MV-4-11 (cell line): ENCODE results near the gene ZMYND8.

Experiments
- DNase-seq: peaks from one replicate; lab custom pipeline; 2025; lab: John Stamatoyannopoulos, UW

The ZMYND8 gene

GRCh38 chr20:47332381-47333206 lies 23.9 kb downstream of the ZMYND8 start:
- DNase-seq = no peak

DNA sequence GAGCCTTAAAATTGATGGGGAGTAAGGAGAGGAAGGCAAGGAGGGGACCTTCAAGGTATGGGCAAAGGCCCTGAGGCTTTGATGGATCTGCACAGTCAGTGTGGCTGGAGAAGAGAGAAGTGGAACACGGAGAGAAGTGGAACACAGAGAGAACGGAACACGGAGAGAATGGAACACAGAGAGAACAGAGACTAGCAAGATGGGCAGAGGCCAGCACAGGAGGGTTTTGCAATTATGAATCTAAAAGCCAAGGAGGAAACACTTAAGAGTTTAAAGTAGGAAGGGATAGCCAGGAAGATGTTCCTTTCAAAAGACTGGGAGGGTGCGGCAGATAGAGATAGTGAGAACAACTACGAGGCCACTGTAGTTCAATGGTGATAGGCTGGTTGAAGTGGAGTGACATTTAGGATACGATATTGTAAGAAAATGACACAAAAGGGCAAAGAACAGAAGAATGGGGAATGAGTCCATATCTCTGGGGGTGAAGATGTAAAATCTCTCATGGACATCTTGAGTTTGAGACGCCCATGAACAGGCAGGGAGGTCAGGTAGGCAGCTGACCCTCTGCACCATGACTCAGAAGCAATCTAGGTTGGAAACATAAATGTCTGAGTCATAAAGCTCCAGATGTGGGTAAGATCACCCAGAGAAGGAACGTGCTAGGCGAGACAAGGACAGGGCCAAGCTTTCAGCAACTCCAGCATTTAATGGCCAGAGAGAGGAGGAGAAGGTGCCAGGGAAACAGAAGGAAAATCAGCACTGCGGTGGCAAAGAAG lies 25.4 kb downstream of the ZMYND8 start:
- peak; percentile 28 for DNase-seq

DNA sequence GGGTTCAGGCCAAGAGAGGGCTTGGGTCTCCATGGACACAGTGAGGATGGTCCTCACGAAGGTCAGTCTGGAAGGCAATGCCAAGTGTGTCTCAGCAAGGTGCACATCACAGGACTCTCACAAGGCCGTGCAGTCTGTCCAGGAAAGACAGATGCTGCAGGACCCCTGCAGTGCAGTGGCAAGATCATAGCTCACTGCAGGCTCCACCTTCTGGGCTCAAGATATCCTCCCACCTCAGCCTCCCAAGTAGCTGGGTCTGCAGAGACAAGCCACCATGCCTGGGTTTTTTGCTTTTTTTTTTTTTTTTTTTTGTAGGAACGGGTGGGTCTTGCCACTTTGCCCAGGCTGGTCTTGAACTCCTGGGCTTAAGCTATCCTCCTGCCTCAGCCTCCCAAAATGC lies 26.4 kb downstream of the ZMYND8 start:
- no peak for DNase-seq

DNA sequence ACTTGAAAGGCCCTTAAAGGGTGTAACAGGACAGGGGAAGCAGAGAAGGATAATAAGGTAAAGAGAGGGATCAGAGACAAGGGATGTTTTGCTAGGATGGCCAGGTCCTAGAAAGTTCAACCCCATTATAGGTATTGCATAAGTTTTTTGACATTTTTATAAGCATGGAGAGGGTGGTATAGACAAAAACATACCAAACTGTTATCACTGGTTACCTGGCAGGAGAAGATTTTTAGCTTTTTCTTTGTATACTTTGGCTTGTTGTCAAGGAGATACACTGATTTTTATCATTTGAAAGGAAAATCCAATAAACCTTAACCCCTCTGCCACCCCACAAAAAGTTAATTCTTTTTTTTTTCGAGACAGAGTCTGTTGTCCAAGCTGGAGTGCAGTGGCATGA lies 28.4 kb downstream of the ZMYND8 start:
- no peak for DNase-seq

- no peak for DNase-seq
Measured at GRCh38 chr20:47327711-47328110, 28.8 kb downstream of the ZMYND8 start.

GRCh38 chr20:47326658-47327268 lies 29.7 kb downstream of the ZMYND8 start:
- DNase-seq = no peak

- no peak for DNase-seq
Measured at GRCh38 chr20:47325242-47325641, 31.3 kb downstream of the ZMYND8 start.

DNA sequence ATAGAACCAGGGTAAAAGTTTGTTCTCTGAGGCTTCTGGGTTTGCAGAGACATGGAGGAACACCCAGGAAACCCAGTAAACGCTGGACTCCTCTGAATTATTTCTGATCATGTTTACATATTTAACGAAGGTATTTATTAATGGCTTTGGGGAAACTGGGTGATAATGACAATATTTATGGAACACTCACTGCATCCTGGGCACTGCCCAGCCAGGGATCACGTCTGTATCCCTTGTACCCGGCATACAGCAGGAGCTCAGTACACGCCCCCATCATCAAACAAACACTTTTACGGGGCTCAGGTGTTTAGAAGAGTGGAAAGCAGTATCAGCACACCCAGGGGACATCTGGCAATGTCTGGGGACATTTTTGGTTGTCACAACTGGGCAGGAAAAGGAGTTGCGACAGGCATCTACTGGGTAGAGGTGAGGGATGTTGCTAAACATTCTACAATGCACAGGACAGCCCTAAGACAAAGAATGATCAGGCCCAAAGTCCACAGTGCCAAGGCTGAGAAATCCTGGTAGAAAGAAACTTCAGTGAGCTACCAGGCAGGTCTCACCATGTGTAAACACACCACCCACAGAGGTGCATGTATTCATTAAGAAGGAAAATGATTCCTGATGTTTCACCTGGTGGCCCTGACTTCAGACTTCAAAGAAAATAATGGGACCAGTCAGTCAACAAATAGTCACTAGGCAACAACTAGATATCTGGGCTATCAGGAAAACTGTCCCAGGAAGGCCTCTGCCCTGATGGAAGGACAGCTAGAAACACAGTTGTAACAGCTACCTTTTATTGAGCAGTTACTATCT lies 35.3 kb downstream of the ZMYND8 start:
- no peak for DNase-seq

GRCh38 chr20:47319517-47320252 lies 36.8 kb downstream of the ZMYND8 start:
- DNase-seq = peak; percentile 14

DNA sequence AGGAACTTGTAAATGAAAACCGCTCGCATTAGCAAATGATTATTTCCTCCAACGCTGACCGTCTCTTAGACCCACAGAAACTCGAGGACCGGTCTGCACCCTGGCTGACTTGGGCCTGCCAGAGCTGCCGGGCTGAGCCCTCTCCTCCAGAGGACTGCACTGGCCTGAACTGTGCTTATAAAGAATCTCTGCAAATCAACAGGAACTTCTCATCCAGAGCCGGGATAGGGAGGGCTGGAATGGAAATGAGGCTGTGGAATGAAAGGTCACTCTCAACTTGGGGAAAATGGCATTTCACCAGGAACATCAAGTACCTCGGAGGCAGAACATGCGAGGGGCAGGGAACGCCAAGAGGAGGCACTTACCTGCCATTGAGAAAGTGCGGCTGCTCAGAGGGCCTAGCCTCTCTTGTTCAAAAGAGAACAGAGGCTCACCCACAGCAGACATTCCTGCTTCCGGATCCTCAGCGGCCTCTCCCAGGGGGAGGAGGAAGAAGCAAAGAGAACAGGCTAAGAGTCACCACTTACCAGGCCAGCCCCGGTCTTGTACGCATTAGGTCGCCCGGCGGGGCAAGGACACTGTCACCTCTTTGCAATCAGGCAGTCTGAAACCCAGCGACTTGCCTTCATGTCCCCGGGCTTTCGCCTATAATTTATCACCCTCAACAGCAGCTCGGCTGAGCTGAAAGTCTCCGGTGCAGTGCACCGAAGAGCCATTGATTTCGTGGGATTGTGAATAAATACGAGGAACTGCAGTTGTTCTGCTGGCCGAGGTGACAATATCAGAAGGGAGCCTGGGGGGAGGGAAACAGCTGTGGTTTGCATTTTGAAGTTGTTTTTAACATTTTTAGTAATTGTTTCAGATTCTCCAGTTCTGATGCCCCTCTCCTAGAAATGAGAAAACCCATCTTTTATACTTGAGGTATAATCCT lies 37.6 kb downstream of the ZMYND8 start:
- no peak for DNase-seq

- peak; percentile 35 for DNase-seq
Measured at GRCh38 chr20:47318027-47318585, 38.4 kb downstream of the ZMYND8 start.

GRCh38 chr20:47317127-47317895 lies 39.2 kb downstream of the ZMYND8 start:
- peak; percentile 85 for DNase-seq

DNA sequence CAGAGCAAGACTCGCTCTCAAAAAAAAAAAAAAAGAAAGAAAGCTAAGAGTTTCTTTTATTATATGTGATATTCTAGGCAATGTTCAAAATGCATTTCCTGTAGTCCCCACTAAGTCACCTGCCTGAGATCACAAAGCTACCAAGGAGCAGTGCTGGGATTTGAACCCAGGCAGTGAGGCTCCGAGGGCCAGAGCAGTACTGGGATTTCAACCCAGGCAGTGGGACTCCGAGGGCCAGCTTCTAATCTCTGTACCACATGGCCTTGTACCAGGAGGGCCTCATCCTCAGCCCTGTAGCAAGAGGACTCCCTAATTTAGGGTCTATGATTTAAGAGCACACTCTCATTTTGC lies 39.7 kb downstream of the ZMYND8 start:
- no peak for DNase-seq

- no peak for DNase-seq
Measured at GRCh38 chr20:47315339-47316056, 41.0 kb downstream of the ZMYND8 start.

- no peak for DNase-seq
Measured at GRCh38 chr20:47314647-47315338, 41.7 kb downstream of the ZMYND8 start.

GRCh38 chr20:47311967-47312681 lies 44.4 kb downstream of the ZMYND8 start:
- DNase-seq = no peak

DNA sequence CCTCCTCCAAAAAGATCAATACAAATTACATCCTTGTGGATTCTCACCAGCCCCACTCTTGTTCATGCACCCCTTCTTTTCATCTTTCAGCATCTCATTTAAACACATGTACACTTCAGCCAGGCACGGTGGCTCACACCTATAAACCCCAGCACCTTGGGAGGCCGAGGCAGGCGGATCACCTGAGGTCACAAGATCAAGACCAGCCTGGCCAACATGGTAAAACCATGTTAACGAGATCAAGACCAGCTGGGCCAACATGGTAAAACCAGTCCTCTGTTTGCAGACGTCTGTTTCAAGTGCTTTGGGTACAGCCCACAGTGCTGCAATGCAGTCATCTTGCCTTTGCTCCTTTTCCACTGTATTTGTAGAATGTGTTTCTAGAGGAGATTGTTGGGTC lies 45.3 kb downstream of the ZMYND8 start:
- DNase-seq = no peak
